Measurements from ENCODE around the gene PTPRCAP.

Gene PTPRCAP

GRCh38 chr11:67423891-67424613, 13.4 kb downstream of the PTPRCAP start:
- DNase-seq (ENCODE audit: low read depth in 2 of 2): no peak

GRCh38 chr11:67423466-67423865, 14.0 kb downstream of the PTPRCAP start:
- DNase-seq (ENCODE audit: low read depth in 2 of 2): no peak

- DNase-seq (ENCODE audit: low read depth in 2 of 2): no peak
Measured at GRCh38 chr11:67422891-67423290, 14.6 kb downstream of the PTPRCAP start.

- DNase-seq (ENCODE audit: low read depth in 2 of 2): no peak
Measured at GRCh38 chr11:67421430-67422031, 16.0 kb downstream of the PTPRCAP start.

GRCh38 chr11:67420646-67421429, 16.6 kb downstream of the PTPRCAP start:
- DNase-seq (ENCODE audit: low read depth in 2 of 2): peak; percentile 99

- DNase-seq (ENCODE audit: low read depth in 2 of 2): no peak
Measured at GRCh38 chr11:67420147-67420645, 17.3 kb downstream of the PTPRCAP start.

GRCh38 chr11:67419325-67420049, 18.0 kb downstream of the PTPRCAP start:
- DNase-seq (ENCODE audit: low read depth in 2 of 2): no peak

GRCh38 chr11:67418476-67419281, 18.8 kb downstream of the PTPRCAP start:
- no peak for DNase-seq (ENCODE audit: low read depth in 2 of 2)

- no peak for DNase-seq (ENCODE audit: low read depth in 2 of 2)
Measured at GRCh38 chr11:67417425-67417824, 20.1 kb downstream of the PTPRCAP start.

- peak; percentile 58 to 64 for DNase-seq (ENCODE audit: low read depth in 2 of 2)
Measured at GRCh38 chr11:67416416-67417335, 20.8 kb downstream of the PTPRCAP start.

GRCh38 chr11:67415501-67416304, 21.8 kb downstream of the PTPRCAP start, which contains the start of gene CARNS1:
CARNS1 (plus strand) TSS chr11:67415678; CDS start chr11:67416200, 522 bp downstream.
- no peak for DNase-seq (ENCODE audit: low read depth in 2 of 2)

- DNase-seq (ENCODE audit: low read depth in 2 of 2): no peak
Measured at GRCh38 chr11:67413266-67413849, 24.1 kb downstream of the PTPRCAP start.

- DNase-seq (ENCODE audit: low read depth in 2 of 2): no peak
Measured at GRCh38 chr11:67412495-67413179, 24.8 kb downstream of the PTPRCAP start.

GRCh38 chr11:67411785-67412152, 25.7 kb downstream of the PTPRCAP start:
- no peak for DNase-seq (ENCODE audit: low read depth in 2 of 2)

- no peak for DNase-seq (ENCODE audit: low read depth in 2 of 2)
Measured at GRCh38 chr11:67410984-67411784, 26.3 kb downstream of the PTPRCAP start.

- DNase-seq (ENCODE audit: low read depth in 2 of 2): no peak
Measured at GRCh38 chr11:67410369-67410831, 27.1 kb downstream of the PTPRCAP start.

- no peak for DNase-seq (ENCODE audit: low read depth in 2 of 2)
Measured at GRCh38 chr11:67409781-67410368, 27.6 kb downstream of the PTPRCAP start.

All from stimulated activated CD8-positive, alpha-beta memory T cell treated with anti-CD3 and anti-CD28 coated beads, Interleukin-7, amount 100 ng/mL, for 1 hour (primary cell).